Measurements from ENCODE around the gene DBF4B.

DBF4B gene

GRCh38 chr17:44761932-44762810, 53.7 kb downstream of the DBF4B start:
- no peak overlapping the region for H3K27ac ChIP-seq
- no peaks in the 10 kb centered on the region for H3K4me1 ChIP-seq
- no peak for TF ChIP-seq CTCF (IDR thresholded peaks at IDR 0.05)
- no peaks in the 10 kb centered on the region for H3K9me3 ChIP-seq (ENCODE audit: control insufficient read depth, low read length)
- H3K27me3 ChIP-seq (ENCODE audit: control insufficient read depth, insufficient read depth, low read length): no peaks in the 10 kb centered on the region
- H3K9ac ChIP-seq: no peak overlapping the region
- no peak overlapping the region for H3K4me2 ChIP-seq (ENCODE audit: low read length)
- no peak overlapping the region for H3K4me3 ChIP-seq (ENCODE audit: low read depth, low read length)
- no peak overlapping the region for H2AFZ ChIP-seq
- H3K79me2 ChIP-seq: no peaks in the 10 kb centered on the region
- H3K36me3 ChIP-seq (ENCODE audit: control insufficient read depth, insufficient read depth, low read length): no peaks in the 10 kb centered on the region

GRCh38 chr17:44763170-44763569, 54.7 kb downstream of the DBF4B start:
- H3K79me2 ChIP-seq: no peaks in the 10 kb centered on the region
- no peak for TF ChIP-seq CTCF (IDR thresholded peaks at IDR 0.05)
- no peak overlapping the region for H3K4me3 ChIP-seq (ENCODE audit: low read depth, low read length)
- H3K27ac ChIP-seq: no peak overlapping the region
- no peak overlapping the region for H3K9ac ChIP-seq
- H3K27me3 ChIP-seq (ENCODE audit: control insufficient read depth, insufficient read depth, low read length): no peaks in the 10 kb centered on the region
- H3K4me2 ChIP-seq (ENCODE audit: low read length): no peak overlapping the region
- H2AFZ ChIP-seq: no peak overlapping the region
- no peaks in the 10 kb centered on the region for H3K4me1 ChIP-seq
- H3K9me3 ChIP-seq (ENCODE audit: control insufficient read depth, low read length): no peaks in the 10 kb centered on the region
- H3K36me3 ChIP-seq (ENCODE audit: control insufficient read depth, insufficient read depth, low read length): no peaks in the 10 kb centered on the region

- H3K9me3 ChIP-seq (ENCODE audit: control insufficient read depth, low read length): no peaks in the 10 kb centered on the region
- H3K36me3 ChIP-seq (ENCODE audit: control insufficient read depth, insufficient read depth, low read length): no peaks in the 10 kb centered on the region
- H3K9ac ChIP-seq: no peak overlapping the region
- no peak overlapping the region for H3K4me2 ChIP-seq (ENCODE audit: low read length)
- no peak overlapping the region for H3K27ac ChIP-seq
- H3K79me2 ChIP-seq: no peaks in the 10 kb centered on the region
- no peak for TF ChIP-seq CTCF (IDR thresholded peaks at IDR 0.05)
- no peaks in the 10 kb centered on the region for H3K4me1 ChIP-seq
- no peak overlapping the region for H2AFZ ChIP-seq
- H3K4me3 ChIP-seq (ENCODE audit: low read depth, low read length): no peak overlapping the region
- no peaks in the 10 kb centered on the region for H3K27me3 ChIP-seq (ENCODE audit: control insufficient read depth, insufficient read depth, low read length)
Measured at GRCh38 chr17:44765965-44766364, 57.5 kb downstream of the DBF4B start.

- no peaks in the 10 kb centered on the region for H3K9me3 ChIP-seq (ENCODE audit: control insufficient read depth, low read length)
- no peak overlapping the region for H3K4me2 ChIP-seq (ENCODE audit: low read length)
- no peak overlapping the region for H2AFZ ChIP-seq
- H3K79me2 ChIP-seq: no peaks in the 10 kb centered on the region
- no peaks in the 10 kb centered on the region for H3K36me3 ChIP-seq (ENCODE audit: control insufficient read depth, insufficient read depth, low read length)
- H3K4me1 ChIP-seq: no peaks in the 10 kb centered on the region
- H3K27ac ChIP-seq: no peak overlapping the region
- H3K27me3 ChIP-seq (ENCODE audit: control insufficient read depth, insufficient read depth, low read length): no peaks in the 10 kb centered on the region
- H3K4me3 ChIP-seq (ENCODE audit: low read depth, low read length): no peak overlapping the region
- H3K9ac ChIP-seq: no peak overlapping the region
- TF ChIP-seq CTCF (IDR thresholded peaks at IDR 0.05): no peak
Measured at GRCh38 chr17:44766409-44767038, 58.1 kb downstream of the DBF4B start.
